C4-2B (cell line): Measurements from ENCODE around the gene FBXO24.

ENCODE experiments used
- ZFX ChIP-seq: fragments of 450-650 bp; IDR thresholded peaks from 2 replicates; pipeline ENCODE4 v1.6.1; 2017
- TF ChIP-seq, protein P1 (sequence below): fragments of 450-650 bp; conservative IDR thresholded peaks from 2 replicates; pipeline ENCODE4 v1.5.1; 2017; ENCODE audit warnings: mild to moderate bottlenecking

DNA sequence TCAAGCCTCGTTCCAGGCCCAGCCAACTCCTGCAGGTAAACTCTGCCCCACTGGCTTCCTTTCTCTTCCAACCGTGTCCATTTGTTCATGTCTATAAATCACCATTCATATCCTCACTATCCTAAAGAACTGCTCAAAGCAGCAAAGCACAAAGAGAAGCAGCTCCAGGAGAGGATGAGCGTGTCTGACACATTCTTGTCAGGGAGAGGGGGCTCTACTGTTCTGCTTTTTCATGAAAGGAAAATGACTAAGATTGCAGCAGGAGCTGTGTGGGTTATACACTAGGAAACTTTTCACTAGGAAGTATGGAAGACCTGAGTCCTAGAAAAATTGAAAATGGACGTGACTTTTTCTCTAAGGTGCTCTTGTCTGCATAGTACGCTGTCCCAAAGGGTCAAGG lies 30.4 kb upstream of the FBXO24 start:
- TF ChIP-seq, protein P1, sequence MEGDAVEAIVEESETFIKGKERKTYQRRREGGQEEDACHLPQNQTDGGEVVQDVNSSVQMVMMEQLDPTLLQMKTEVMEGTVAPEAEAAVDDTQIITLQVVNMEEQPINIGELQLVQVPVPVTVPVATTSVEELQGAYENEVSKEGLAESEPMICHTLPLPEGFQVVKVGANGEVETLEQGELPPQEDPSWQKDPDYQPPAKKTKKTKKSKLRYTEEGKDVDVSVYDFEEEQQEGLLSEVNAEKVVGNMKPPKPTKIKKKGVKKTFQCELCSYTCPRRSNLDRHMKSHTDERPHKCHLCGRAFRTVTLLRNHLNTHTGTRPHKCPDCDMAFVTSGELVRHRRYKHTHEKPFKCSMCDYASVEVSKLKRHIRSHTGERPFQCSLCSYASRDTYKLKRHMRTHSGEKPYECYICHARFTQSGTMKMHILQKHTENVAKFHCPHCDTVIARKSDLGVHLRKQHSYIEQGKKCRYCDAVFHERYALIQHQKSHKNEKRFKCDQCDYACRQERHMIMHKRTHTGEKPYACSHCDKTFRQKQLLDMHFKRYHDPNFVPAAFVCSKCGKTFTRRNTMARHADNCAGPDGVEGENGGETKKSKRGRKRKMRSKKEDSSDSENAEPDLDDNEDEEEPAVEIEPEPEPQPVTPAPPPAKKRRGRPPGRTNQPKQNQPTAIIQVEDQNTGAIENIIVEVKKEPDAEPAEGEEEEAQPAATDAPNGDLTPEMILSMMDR, result no peak
- TF ChIP-seq ZFX, result no peak
